ENCODE results near the gene SCAPER. TPM values are rescaled to one million over a fixed set of nuclear protein-coding genes. Genes with fewer than 3 reads are reported as not detected.

The SCAPER gene
- total and polyA plus RNA-seq, 2 of the 4 experiments (the other 2 are of a cell fraction) = 2.9 to 9.7 TPM

DNA sequence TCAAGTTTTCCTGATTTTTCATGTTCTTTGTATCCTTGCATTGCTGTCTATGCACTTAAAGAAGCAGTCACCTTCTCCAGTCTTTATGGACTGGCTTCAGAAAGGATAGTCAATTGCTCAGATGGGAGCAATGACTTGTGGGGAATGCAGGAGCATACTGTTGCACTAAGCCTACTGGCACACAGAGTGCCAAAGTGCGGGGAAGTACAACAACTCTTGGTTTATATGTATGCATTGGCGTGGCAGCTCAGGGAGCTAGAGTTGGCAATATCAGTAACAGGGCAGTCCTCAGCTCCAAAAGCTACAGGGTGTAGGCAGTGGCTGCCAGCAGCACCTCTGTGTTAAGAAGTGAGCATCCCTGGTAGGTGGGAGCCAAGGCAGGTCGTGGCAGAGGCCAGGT lies 141.1 kb downstream of the SCAPER start:
- H3K27me3 ChIP-seq (ENCODE audit: control insufficient read depth, insufficient read depth, low read length) = no peaks in the 10 kb centered on the region
- H3K4me2 ChIP-seq (ENCODE audit: low read depth, low read length) = no peak overlapping the region
- dilution Hi-C loops (cut with HindIII; ENCODE audit: low sequenced_read_pairs, unreplicated experiment) = no loop called here
- 100% methylated on average over 1 of the region's 3 CpGs; no CpG with 5 or more reads in 1 of the 2 experiments for WGBS, 2 experiments (ENCODE audit: extremely low coverage in 2 of 2, insufficient read length in 1 of 2)
- H3K9me1 ChIP-seq (ENCODE audit: insufficient read depth, low read length) = no peaks in the 10 kb centered on the region; the same call in 1 of the 2 replicates
- no peak overlapping the region for H2AK5ac ChIP-seq (ENCODE audit: low read depth, low read length)
- TF ChIP-seq POLR2A (IDR thresholded peaks at IDR 0.05; ENCODE audit: low read depth, low read length) (no peak), MAZ (IDR thresholded peaks at IDR 0.05; ENCODE audit: borderline replicate concordance, low read depth, low read length) (no peak), RCOR1 (IDR thresholded peaks at IDR 0.05; ENCODE audit: insufficient replicate concordance, low read length) (no peak), SMC3 (IDR thresholded peaks at IDR 0.05; ENCODE audit: low read depth, low read length) (no peak), RFX5 (IDR thresholded peaks at IDR 0.05; ENCODE audit: low read depth, low read length) (no peak), CTCF (conservative IDR thresholded peaks at IDR 0.05; ENCODE audit: low read depth, low read length) (no peak), NFE2L2 (IDR thresholded peaks at IDR 0.05; ENCODE audit: low read depth, low read length) (no peak), MAFK (IDR thresholded peaks at IDR 0.05; ENCODE audit: low read depth, low read length) (no peak), FOS (IDR thresholded peaks at IDR 0.05; ENCODE audit: low read depth, low read length) (no peak), USF2 (IDR thresholded peaks at IDR 0.05; ENCODE audit: low read depth, low read length) (no peak), RAD21 (IDR thresholded peaks at IDR 0.05; ENCODE audit: low read length) (no peak), CHD1 (IDR thresholded peaks at IDR 0.05; ENCODE audit: low read depth, low read length) (no peak), MXI1 (IDR thresholded peaks at IDR 0.05; ENCODE audit: borderline replicate concordance, low read depth, low read length) (no peak), BHLHE40 (IDR thresholded peaks at IDR 0.05; ENCODE audit: low read depth, low read length) (no peak), CEBPB (IDR thresholded peaks at IDR 0.05; ENCODE audit: low read depth, low read length) (no peak)
- TF ChIP-seq, protein P1, sequence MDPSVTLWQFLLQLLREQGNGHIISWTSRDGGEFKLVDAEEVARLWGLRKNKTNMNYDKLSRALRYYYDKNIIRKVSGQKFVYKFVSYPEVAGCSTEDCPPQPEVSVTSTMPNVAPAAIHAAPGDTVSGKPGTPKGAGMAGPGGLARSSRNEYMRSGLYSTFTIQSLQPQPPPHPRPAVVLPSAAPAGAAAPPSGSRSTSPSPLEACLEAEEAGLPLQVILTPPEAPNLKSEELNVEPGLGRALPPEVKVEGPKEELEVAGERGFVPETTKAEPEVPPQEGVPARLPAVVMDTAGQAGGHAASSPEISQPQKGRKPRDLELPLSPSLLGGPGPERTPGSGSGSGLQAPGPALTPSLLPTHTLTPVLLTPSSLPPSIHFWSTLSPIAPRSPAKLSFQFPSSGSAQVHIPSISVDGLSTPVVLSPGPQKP (IDR thresholded peaks at IDR 0.05; ENCODE audit: borderline replicate concordance, low read depth, low read length) = no peak
- H3K23ac ChIP-seq (ENCODE audit: low read depth, low read length) = no peak overlapping the region
- no peak overlapping the region for H3K9ac ChIP-seq (ENCODE audit: low read depth, low read length)
- no peak overlapping the region for H4K5ac ChIP-seq (ENCODE audit: low read depth, low read length)
- DNase-seq (no peak), ATAC-seq (ENCODE audit: low read depth) (no peak)
- H3K4ac ChIP-seq (ENCODE audit: low read depth, low read length) = no peak overlapping the region
- H3K79me1 ChIP-seq (ENCODE audit: low read depth in 1 of 2, low read length in 2 of 2) = no peaks in the 10 kb centered on the region
- no TSS peak for BruUV-seq (replicated peaks)
- peaks cover 8% of the 10 kb centered on the region for H3K36me3 ChIP-seq (ENCODE audit: control insufficient read depth, insufficient read depth, low read length)
- H3K27ac ChIP-seq (ENCODE audit: insufficient read depth, low read length) = no peak overlapping the region
- in situ Hi-C loops (cut with MboI; ENCODE audit: low sequenced_read_pairs) = no loop called here
- H4K20me1 ChIP-seq (ENCODE audit: insufficient read depth, low read length) = no peaks in the 10 kb centered on the region
- H2BK120ac ChIP-seq (ENCODE audit: low read depth, low read length) = no peak overlapping the region
- H2AK9ac ChIP-seq (replicated peaks; ENCODE audit: low read depth, low read length, poor library complexity) = no peak overlapping the region
- no peak overlapping the region for H3K56ac ChIP-seq (ENCODE audit: extremely low read depth, insufficient read depth, low read length)
- H4K8ac ChIP-seq (ENCODE audit: low read depth in 2 of 2, low read length in 2 of 2) = no peak overlapping the region
- no peak overlapping the region for H4K91ac ChIP-seq (ENCODE audit: insufficient read depth, low read depth, low read length)
- H2AFZ ChIP-seq (replicated peaks; ENCODE audit: low read length, poor library complexity) = no peak overlapping the region
- intact Hi-C loops (cut with micrococcal nuclease) = no loop called here
- no peak overlapping the region for H2BK15ac ChIP-seq (ENCODE audit: low read depth, low read length)
- ChIA-PET POLR2A (ENCODE audit: unreplicated experiment) (no interaction called here), CTCF (no interaction called here)
- H3K18ac ChIP-seq (ENCODE audit: low read depth, low read length) = no peak overlapping the region
- H2BK20ac ChIP-seq (ENCODE audit: low read depth, low read length) = no peak overlapping the region
- no peaks in the 10 kb centered on the region for H3K4me1 ChIP-seq (ENCODE audit: control insufficient read depth, insufficient read depth, low read length)
- peaks cover 6% of the 10 kb centered on the region for H3K9me3 ChIP-seq (ENCODE audit: control insufficient read depth, insufficient read depth, low read length)
- no peak overlapping the region for H3K4me3 ChIP-seq (ENCODE audit: insufficient read depth, low read depth, low read length)
- no peak overlapping the region for H3K14ac ChIP-seq (replicated peaks; ENCODE audit: low read depth, low read length)
- H2BK5ac ChIP-seq (ENCODE audit: low read depth, low read length, poor library complexity, severe bottlenecking) = no peak overlapping the region
